ENCODE measurements around the gene TANC1. TPM values are rescaled to one million over a fixed set of nuclear protein-coding genes. Genes with fewer than 3 reads are reported as not detected.

Gene TANC1
- total RNA-seq, 1 donor from 2014 or later = 0.47 TPM

DNA sequence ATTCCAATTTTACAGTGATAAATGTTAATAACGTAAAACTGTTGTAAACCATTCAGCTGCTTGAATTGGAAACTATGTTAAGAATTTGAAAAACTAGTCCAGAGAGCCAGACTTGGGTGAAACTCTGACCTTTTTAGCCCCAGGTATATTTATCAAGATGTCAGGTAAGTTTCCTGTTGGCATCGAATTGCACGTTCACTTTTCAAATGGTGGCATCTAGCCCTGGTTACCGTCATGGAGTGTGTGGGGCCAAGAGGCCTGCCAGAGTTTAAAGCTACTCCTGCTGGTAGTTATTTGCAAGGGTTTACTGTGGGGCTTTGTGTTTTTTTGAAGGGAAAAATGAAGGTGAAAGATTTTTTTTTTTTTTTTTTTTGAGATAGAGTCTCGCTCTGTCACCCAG is 208.1 kb downstream of the TANC1 start:
- Mint-ChIP-seq H3K4me1 (ENCODE audit: low read depth) (no peaks in the 10 kb centered on the region), H3K4me3 (no peak overlapping the region), H3K27ac (no peak overlapping the region), H3K9me3 (no peaks in the 10 kb centered on the region), H3K36me3 (ENCODE audit: low read depth) (no peaks in the 10 kb centered on the region), H3K27me3 (ENCODE audit: insufficient read depth) (peaks cover 2% of the 10 kb centered on the region)
- intact Hi-C loops (cut with micrococcal nuclease) = no loop called here
- no peak for DNase-seq (ENCODE audit: low spot score)

DNA sequence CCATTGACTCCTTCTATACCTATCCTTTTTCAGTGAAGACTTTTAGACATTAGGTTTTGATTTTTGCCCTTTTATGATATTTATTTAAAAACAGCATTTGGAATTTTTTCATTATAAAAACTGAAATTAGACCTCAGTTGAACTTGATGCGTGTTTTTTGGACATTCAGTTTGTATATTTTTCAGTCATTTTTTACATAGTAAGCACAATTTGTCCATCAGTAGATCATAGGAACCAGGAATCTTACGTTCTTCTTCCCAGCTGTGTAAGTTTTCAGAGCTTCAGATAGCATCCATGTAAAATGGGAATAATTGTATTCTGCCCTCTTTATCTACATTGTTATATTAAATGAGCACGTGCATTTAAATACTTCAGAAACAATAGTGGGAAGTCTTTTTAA is 208.9 kb downstream of the TANC1 start:
- H3K9me3 Mint-ChIP-seq = no peaks in the 10 kb centered on the region
- no peaks in the 10 kb centered on the region for H3K4me1 Mint-ChIP-seq (ENCODE audit: low read depth)
- DNase-seq (ENCODE audit: low spot score) = no peak
- H3K4me3 Mint-ChIP-seq = no peak overlapping the region
- no peaks in the 10 kb centered on the region for H3K36me3 Mint-ChIP-seq (ENCODE audit: low read depth)
- intact Hi-C loops (cut with micrococcal nuclease) = no loop called here
- H3K27me3 Mint-ChIP-seq (ENCODE audit: insufficient read depth) = no peaks in the 10 kb centered on the region
- no peak overlapping the region for H3K27ac Mint-ChIP-seq

DNA sequence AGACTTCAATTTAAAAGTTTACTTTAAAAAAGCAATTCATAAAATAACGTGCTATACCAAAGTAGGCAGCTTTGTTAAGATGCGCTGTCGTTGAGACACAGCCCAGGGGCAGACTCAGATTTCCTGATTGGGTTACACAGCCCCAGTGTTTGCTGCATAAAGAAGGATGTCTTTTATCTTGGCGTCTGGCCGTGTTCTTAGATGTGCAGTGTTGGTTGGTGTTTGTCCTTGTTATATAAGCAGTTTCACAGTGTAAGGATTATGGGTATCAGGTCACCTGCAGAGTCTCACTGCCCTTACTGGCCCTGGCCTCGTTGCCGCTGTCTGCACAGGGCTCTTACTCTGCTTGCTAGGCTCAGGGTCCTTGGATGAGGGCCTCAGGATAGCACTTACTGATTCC is 209.5 kb downstream of the TANC1 start:
- no peak overlapping the region for H3K27ac Mint-ChIP-seq
- intact Hi-C loops (cut with micrococcal nuclease) = no loop called here
- DNase-seq (ENCODE audit: low spot score) = no peak
- H3K27me3 Mint-ChIP-seq (ENCODE audit: insufficient read depth) = no peaks in the 10 kb centered on the region
- no peaks in the 10 kb centered on the region for H3K9me3 Mint-ChIP-seq
- H3K4me3 Mint-ChIP-seq = no peak overlapping the region
- no peaks in the 10 kb centered on the region for H3K36me3 Mint-ChIP-seq (ENCODE audit: low read depth)
- H3K4me1 Mint-ChIP-seq (ENCODE audit: low read depth) = no peaks in the 10 kb centered on the region

DNA sequence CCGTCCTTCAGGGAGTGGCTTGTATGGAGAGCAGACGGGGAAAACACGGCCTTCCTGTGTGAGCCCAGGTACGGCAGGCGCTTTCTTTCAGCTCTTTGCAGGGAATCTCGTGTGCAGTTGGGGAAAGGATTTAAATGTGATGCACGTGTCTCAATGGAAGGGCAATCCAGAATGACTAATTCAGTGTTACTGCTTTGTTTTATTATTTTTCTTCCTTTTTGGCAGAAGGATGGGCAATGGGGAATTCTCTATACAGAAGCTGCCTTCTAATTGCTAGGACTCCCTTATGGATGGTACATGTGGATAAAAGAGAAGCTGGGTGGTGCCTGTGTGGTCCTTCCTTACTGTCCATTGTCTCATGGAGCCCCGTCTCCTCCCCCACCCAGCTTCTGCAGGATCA is 210.7 kb downstream of the TANC1 start:
- Mint-ChIP-seq H3K9me3 (no peaks in the 10 kb centered on the region), H3K27ac (no peak overlapping the region), H3K27me3 (ENCODE audit: insufficient read depth) (peaks cover 2% of the 10 kb centered on the region), H3K4me1 (ENCODE audit: low read depth) (no peaks in the 10 kb centered on the region), H3K36me3 (ENCODE audit: low read depth) (no peaks in the 10 kb centered on the region), H3K4me3 (no peak overlapping the region)
- intact Hi-C loops (cut with micrococcal nuclease) = no loop called here
- DNase-seq (ENCODE audit: low spot score) = no peak

DNA sequence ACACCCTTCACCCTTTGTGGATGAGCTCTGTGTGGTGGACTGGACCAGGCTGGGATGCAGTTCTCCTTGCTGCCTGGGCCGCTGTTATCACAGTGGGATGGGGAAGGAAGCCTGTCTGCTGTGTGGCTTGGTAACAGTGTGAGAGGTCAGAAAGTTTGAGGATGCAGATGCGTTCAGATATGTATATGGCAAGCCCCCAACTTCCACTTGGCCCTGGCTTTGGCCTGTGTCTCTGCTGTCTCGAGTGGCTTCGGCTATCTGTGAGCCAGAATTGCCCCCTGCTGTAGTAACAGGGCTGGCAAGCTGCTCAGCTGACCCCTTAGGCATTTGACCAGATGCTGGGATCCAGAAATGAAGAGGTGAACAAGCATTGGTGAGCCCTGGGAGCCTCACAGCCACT is 211.3 kb downstream of the TANC1 start:
- H3K27me3 Mint-ChIP-seq (ENCODE audit: insufficient read depth) = peaks cover 2% of the 10 kb centered on the region
- DNase-seq (ENCODE audit: low spot score) = no peak
- intact Hi-C loops (cut with micrococcal nuclease) = no loop called here
- H3K36me3 Mint-ChIP-seq (ENCODE audit: low read depth) = no peaks in the 10 kb centered on the region
- H3K4me1 Mint-ChIP-seq (ENCODE audit: low read depth) = no peaks in the 10 kb centered on the region
- no peak overlapping the region for H3K4me3 Mint-ChIP-seq
- H3K27ac Mint-ChIP-seq = no peak overlapping the region
- no peaks in the 10 kb centered on the region for H3K9me3 Mint-ChIP-seq

DNA sequence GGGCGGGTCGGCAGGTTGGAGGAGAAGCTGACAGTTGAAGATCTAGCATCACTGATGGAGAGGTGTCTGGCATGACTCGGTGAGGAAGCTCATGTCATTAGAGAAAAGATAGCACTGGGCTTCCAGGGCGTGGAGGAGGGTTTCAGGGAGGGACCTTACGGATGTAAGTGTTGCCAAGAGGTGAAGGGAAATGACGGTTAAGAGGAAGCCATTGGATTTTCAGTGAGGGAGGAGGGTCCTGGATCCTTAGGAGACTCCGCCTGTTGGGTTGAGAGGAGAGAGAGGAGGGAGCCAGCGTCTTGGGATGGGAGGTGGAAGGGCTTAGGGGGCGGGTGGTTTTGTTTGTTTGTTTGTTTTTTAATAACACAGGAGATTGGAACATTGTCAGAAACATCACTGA is 214.9 kb downstream of the TANC1 start:
- intact Hi-C loops (cut with micrococcal nuclease) = no loop called here
- Mint-ChIP-seq H3K4me1 (ENCODE audit: low read depth) (no peaks in the 10 kb centered on the region), H3K4me3 (no peak overlapping the region), H3K36me3 (ENCODE audit: low read depth) (no peaks in the 10 kb centered on the region), H3K27me3 (ENCODE audit: insufficient read depth) (peaks cover 2% of the 10 kb centered on the region), H3K27ac (no peak overlapping the region), H3K9me3 (no peaks in the 10 kb centered on the region)
- DNase-seq (ENCODE audit: low spot score) = no peak

DNA sequence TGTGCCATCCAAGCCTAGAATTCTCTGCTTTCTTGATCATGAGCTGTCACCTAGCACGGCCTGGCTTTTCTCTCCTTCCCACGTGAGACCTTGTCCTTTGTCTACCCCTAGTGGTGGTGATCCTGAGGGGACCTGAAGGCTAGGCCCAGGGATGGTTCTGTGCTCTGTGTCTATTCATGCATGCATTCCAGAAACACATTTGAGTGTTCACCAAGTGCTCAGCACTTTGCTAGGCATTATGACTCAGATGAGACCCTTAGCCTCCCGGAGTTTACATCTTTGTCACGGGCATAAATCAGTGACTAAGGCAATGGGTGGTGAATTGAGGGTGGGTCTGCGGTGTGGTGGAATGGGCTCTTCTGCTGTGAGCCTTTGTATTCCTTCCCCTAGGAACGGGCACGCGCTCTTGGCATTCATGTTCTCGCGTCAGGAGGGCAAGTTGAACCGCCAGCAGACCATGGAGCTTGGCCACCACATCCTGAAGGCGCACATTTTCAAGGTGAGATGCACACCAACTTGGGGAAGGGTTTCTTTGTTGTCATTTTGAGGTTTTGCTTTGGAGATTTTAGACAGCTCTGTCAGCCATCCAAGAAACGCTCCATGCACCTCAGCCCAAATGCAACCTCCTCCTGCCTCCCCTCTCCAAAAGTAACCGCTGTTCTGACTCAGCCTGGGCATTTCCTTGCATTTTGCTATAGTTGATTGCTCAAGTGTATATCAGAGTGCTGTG is 217.1 kb downstream of the TANC1 start:
- no peak overlapping the region for H3K27ac Mint-ChIP-seq
- H3K4me1 Mint-ChIP-seq (ENCODE audit: low read depth) = no peaks in the 10 kb centered on the region
- H3K36me3 Mint-ChIP-seq (ENCODE audit: low read depth) = no peaks in the 10 kb centered on the region
- H3K9me3 Mint-ChIP-seq = no peaks in the 10 kb centered on the region
- intact Hi-C loops (cut with micrococcal nuclease) = no loop called here
- DNase-seq (ENCODE audit: low spot score) = no peak
- H3K27me3 Mint-ChIP-seq (ENCODE audit: insufficient read depth) = peaks cover 5% of the 10 kb centered on the region
- H3K4me3 Mint-ChIP-seq = no peak overlapping the region

DNA sequence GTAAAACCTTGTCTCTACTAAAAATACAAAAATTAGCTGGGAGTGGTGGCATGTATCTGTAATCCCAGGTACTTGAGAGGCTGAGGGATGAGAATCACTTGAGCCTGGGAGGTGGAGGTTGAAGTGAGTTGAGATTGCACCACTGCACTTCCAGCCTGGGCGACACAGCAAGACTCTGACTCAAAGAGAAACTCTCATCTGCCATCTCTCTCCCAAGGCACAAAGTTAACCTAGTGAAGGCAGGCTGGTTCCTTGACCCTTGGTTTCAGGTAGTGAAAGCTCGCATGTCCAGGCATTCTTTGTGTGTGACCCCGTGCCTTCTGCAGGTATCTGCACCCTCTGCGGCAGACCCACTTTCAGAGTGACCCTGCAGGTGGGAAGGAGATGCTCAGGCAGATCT is 218.0 kb downstream of the TANC1 start:
- Mint-ChIP-seq H3K27ac (no peak overlapping the region), H3K4me1 (ENCODE audit: low read depth) (no peaks in the 10 kb centered on the region), H3K36me3 (ENCODE audit: low read depth) (no peaks in the 10 kb centered on the region), H3K9me3 (no peaks in the 10 kb centered on the region), H3K27me3 (ENCODE audit: insufficient read depth) (peaks cover 5% of the 10 kb centered on the region), H3K4me3 (no peak overlapping the region)
- no peak for DNase-seq (ENCODE audit: low spot score)
- intact Hi-C loops (cut with micrococcal nuclease) = no loop called here

DNA sequence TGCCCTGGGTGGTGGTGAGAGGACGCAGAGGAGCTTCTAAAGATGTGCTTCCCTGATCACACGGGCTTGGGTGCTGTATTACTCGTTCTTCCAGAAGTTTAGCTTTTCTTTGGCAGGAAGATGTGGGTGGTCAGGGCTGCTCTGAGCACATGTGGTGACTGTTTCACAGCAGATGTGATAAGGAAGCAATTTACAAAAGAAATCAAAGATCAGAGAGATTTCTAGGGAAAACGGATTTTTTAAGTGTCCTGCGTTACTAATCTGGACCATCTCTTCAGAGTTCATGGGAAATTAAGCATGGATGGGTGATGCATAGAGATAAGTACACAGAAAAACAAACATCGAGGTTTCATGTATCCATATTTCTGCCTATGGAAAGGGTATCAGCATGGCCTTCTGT is 218.7 kb downstream of the TANC1 start:
- Mint-ChIP-seq H3K4me1 (ENCODE audit: low read depth) (no peaks in the 10 kb centered on the region), H3K9me3 (no peaks in the 10 kb centered on the region), H3K27me3 (ENCODE audit: insufficient read depth) (peaks cover 5% of the 10 kb centered on the region), H3K27ac (no peak overlapping the region), H3K4me3 (no peak overlapping the region), H3K36me3 (ENCODE audit: low read depth) (no peaks in the 10 kb centered on the region)
- intact Hi-C loops (cut with micrococcal nuclease) = no loop called here
- no peak for DNase-seq (ENCODE audit: low spot score)

DNA sequence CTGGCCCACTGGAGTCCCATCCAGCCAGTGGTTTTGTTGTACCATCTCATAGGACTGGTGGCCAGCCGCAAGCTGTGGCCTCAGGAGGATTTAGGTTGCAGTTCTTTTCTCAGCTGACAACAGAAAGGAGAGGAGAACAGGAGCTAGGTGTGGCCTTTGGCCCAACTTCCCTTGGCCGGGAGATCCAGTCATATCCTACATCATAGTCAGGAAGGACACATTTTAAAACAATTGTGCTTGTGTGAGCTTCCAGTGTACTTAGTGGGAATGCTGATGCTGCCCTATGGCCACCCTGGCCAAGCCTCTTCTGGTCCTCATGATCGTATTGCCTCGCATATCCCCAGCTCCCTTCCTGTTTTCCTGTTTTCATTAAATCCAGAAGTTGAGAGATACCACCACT is 220.0 kb downstream of the TANC1 start:
- intact Hi-C loops (cut with micrococcal nuclease) = no loop called here
- Mint-ChIP-seq H3K4me1 (ENCODE audit: low read depth) (no peaks in the 10 kb centered on the region), H3K9me3 (no peaks in the 10 kb centered on the region), H3K4me3 (no peak overlapping the region), H3K36me3 (ENCODE audit: low read depth) (no peaks in the 10 kb centered on the region), H3K27me3 (ENCODE audit: insufficient read depth) (peaks cover 5% of the 10 kb centered on the region), H3K27ac (no peak overlapping the region)
- no peak for DNase-seq (ENCODE audit: low spot score)

DNA sequence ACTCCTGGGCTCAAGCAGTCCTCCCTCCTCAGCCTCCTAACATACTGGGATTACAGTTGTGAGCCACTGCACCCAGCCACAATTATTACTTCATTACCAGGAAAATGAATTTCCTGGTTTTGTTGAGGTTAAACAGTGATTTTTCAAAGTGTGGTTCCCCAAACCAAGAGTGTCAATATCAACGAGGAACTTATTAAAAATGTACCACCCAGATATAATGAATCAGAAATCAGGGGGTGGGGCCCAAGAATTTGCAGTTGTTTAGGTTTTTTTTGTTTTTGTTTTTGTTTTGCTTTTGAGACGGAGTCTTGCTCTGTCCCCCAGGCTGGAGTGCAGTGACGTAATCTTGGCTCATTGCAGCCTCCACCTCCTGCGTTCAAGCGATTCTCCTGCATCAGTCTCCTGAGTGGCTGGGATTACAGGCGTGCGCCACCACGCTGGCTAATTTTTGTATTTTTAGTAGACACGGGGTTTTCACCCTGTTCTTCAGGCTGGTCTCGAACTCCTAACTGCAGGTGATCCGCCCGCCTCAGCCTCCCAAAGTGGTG is 224.0 kb downstream of the TANC1 start:
- no peaks in the 10 kb centered on the region for H3K9me3 Mint-ChIP-seq
- no peak overlapping the region for H3K4me3 Mint-ChIP-seq
- H3K4me1 Mint-ChIP-seq (ENCODE audit: low read depth) = no peaks in the 10 kb centered on the region
- no peak overlapping the region for H3K27ac Mint-ChIP-seq
- no peaks in the 10 kb centered on the region for H3K36me3 Mint-ChIP-seq (ENCODE audit: low read depth)
- intact Hi-C loops (cut with micrococcal nuclease) = no loop called here
- H3K27me3 Mint-ChIP-seq (ENCODE audit: insufficient read depth) = peaks cover 5% of the 10 kb centered on the region
- no peak for DNase-seq (ENCODE audit: low spot score)

DNA sequence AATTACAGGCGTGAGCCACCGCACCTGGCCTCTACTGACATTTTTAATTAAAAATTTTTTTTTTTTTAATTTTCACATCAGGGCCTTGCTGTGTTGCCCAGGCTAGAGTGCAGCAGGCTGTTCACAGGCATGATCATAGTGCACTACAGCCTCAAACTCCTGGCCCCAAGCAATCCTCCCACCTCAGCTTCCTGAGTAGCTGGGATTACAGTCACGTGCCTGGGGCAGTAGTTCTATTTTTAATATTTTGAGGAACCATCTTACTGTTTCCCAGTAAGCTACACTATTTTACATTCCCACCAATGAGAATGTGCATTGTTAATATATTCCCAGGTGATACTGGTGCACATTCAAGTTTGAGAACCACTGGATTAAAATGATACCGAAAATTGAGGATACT is 225.4 kb downstream of the TANC1 start:
- no peak for DNase-seq (ENCODE audit: low spot score)
- Mint-ChIP-seq H3K4me1 (ENCODE audit: low read depth) (no peaks in the 10 kb centered on the region), H3K27ac (no peak overlapping the region), H3K4me3 (no peak overlapping the region), H3K36me3 (ENCODE audit: low read depth) (no peaks in the 10 kb centered on the region), H3K27me3 (ENCODE audit: insufficient read depth) (peaks cover 6% of the 10 kb centered on the region), H3K9me3 (no peaks in the 10 kb centered on the region)
- intact Hi-C loops (cut with micrococcal nuclease) = no loop called here

DNA sequence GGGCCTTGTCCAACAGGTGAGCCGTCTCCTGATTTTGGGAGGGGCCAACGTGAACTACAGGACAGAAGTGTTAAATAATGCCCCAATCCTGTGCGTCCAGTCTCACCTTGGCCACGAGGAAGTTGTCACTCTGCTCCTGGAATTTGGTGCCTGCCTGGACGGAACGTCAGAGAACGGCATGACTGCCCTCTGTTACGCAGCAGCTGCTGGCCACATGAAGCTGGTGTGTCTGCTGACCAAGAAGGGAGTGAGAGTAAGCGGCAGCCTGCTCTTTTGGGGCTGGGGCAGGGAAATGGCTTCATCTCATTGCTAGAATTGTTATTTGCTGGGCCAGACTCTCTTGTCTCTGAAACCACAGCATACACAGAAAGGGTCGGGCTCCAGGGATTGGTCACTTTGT is 225.8 kb downstream of the TANC1 start:
- no peaks in the 10 kb centered on the region for H3K36me3 Mint-ChIP-seq (ENCODE audit: low read depth)
- peaks cover 5% of the 10 kb centered on the region for H3K27me3 Mint-ChIP-seq (ENCODE audit: insufficient read depth)
- no peaks in the 10 kb centered on the region for H3K9me3 Mint-ChIP-seq
- H3K4me3 Mint-ChIP-seq = no peak overlapping the region
- H3K27ac Mint-ChIP-seq = no peak overlapping the region
- DNase-seq (ENCODE audit: low spot score) = no peak
- intact Hi-C loops (cut with micrococcal nuclease) = no loop called here
- no peaks in the 10 kb centered on the region for H3K4me1 Mint-ChIP-seq (ENCODE audit: low read depth)

DNA sequence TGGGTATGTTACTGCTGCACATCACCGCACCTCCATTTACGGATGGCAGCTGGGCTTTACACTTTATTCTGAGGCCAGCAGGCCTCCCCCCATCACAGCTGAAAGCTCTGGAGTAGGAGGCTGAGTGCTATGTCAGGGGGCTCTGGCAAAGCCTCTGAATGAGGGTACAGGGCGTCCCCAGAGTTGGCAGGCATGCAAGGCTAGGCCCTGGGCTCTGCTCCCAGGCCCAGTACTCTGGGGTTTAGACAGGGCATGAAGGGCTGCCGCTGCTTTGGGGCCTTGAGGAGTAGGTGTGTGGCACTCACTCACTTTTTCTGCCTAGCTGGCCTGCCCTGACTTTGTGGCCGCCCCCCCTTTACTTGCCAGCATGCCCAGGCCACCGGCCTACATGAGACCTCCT is 227.3 kb downstream of the TANC1 start:
- H3K36me3 Mint-ChIP-seq (ENCODE audit: low read depth) = no peaks in the 10 kb centered on the region
- peaks cover 5% of the 10 kb centered on the region for H3K27me3 Mint-ChIP-seq (ENCODE audit: insufficient read depth)
- H3K4me3 Mint-ChIP-seq = no peak overlapping the region
- intact Hi-C loops (cut with micrococcal nuclease) = no loop called here
- H3K4me1 Mint-ChIP-seq (ENCODE audit: low read depth) = no peaks in the 10 kb centered on the region
- no peak overlapping the region for H3K27ac Mint-ChIP-seq
- no peaks in the 10 kb centered on the region for H3K9me3 Mint-ChIP-seq
- no peak for DNase-seq (ENCODE audit: low spot score)
